Measurements from ENCODE around the gene ADAMTSL1.

DNA sequence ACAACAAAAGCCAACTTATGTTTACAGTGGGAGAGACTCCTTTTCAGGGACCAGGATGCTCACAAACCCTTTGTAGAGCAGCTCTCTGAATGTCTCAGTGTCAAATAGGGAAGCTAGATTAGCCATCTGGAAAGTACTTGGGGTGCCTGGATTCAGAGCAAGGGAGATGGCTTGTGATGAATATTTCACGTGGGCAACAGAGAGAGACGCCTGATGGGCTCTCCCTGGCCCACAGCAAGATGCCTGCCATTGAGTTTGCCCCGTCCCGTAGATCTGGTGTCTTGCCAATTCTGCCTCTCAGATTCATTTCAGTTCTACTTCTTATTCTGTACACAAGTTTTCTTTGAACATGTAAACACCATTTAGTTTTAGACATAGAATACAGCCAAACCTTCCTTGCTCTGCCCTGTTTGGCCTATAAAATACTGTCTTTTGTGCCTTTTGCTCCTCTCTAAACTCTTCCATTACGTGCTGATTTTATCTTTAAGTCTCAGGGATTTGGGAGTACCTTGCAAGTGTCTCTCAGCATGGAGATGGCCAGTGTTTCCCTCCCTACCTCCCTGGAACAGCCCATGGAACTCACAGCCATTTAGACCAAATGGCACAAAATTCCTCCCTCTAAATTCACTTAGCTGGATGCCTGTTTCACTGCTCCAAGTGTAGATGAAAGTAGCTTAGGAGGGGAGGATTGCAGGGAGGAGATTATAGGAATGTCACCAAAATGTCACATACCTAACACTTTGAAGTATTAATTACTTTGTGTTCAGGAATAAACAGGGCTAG, 324.7 kb downstream of the ADAMTSL1 start:
- TF ChIP-seq, protein P1, sequence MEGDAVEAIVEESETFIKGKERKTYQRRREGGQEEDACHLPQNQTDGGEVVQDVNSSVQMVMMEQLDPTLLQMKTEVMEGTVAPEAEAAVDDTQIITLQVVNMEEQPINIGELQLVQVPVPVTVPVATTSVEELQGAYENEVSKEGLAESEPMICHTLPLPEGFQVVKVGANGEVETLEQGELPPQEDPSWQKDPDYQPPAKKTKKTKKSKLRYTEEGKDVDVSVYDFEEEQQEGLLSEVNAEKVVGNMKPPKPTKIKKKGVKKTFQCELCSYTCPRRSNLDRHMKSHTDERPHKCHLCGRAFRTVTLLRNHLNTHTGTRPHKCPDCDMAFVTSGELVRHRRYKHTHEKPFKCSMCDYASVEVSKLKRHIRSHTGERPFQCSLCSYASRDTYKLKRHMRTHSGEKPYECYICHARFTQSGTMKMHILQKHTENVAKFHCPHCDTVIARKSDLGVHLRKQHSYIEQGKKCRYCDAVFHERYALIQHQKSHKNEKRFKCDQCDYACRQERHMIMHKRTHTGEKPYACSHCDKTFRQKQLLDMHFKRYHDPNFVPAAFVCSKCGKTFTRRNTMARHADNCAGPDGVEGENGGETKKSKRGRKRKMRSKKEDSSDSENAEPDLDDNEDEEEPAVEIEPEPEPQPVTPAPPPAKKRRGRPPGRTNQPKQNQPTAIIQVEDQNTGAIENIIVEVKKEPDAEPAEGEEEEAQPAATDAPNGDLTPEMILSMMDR (IDR thresholded peaks at IDR 0.05): no peak
- no peak for TF ChIP-seq POLR2A (IDR thresholded peaks at IDR 0.05)
